Stimulated activated CD8-positive, alpha-beta memory T cell treated with anti-CD3 and anti-CD28 coated beads, Interleukin-2, amount 100 ng/mL, for 48 hours (primary cell): Measurements from ENCODE around the gene RAB20.
"Not testable (repeated sequence)": the region's sequence is repeated elsewhere in the genome, so short reads cannot be mapped to it uniquely, and the experiment has no call there.

Experiments
- DNase-seq, 2 donors: peaks; one replicate each; pipeline ENCODE4 v3.0.0-alpha.2; 2020; ENCODE audit warnings: low read depth in 2 of 2

RAB20 gene

DNA sequence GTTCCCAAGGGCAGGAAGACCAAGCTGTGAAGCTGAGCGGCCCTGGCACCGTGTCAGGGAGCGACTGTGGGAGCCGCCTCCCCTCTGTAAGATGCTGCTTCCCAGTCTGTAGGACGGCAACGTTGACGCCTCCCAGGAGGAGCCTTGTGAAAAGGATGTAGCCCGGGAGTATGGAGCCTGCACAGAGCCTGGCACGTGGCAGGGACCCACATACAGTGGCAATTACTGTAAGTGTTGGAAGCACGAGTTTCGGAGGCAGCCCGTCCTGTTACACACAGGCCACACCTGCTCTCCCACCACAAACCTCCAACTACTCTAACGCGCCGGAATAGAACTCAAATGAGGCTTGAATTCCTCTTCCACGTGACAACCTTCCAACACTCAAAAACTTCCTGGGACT is 6.6 kb downstream of the RAB20 start:
- no peak for DNase-seq

DNA sequence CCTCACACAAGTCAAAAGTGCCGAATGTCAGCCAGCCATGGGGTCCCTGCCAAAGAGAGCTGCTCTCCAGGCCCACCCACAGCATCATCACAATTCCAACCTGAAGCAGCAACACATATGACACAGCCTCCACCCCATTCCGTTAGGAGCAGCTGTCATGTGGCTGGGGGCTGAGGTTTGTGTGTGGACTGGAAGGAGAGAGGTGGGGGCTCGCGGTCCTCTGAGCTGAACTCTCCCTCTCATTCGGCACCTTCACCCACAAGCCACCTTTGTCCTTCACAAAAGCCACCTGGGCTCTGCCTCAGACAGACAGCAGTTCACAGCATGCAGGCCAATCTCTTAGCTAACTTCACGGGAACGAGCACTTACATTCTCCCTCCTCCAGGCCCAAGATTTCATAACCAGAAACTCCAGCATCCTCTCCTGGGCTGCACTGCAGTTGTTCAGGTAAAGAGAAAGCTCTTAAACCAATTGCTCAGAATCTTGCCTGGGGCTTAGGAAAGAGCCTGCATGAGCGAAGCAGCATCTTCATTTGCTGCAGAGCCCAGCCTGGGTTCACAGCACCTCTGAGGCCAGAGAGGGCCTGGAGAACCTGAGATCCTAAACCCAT is 7.2 kb downstream of the RAB20 start:
- no peak for DNase-seq

DNA sequence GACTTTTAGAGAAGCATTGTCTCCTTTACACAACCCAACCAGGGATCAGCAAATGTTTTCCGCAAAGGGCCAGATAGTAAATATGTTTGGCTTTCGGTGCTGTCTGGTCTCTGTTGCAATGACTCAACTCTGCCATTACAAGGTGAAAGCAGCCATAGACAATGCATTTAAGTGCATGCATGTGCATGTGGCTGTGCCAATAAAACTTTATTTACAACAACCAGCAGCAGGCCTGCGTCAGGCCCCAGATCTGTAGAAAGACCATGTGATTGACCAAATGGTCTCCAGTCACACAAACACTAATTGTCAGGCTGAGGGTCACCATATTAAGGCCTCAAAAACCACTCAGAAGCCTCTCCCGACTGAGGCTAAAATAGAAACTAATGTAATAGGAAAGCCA is 8.1 kb downstream of the RAB20 start:
- no peak for DNase-seq

GRCh38 chr13:110552767-110553166 is 8.8 kb downstream of the RAB20 start:
- no peak for DNase-seq

DNA sequence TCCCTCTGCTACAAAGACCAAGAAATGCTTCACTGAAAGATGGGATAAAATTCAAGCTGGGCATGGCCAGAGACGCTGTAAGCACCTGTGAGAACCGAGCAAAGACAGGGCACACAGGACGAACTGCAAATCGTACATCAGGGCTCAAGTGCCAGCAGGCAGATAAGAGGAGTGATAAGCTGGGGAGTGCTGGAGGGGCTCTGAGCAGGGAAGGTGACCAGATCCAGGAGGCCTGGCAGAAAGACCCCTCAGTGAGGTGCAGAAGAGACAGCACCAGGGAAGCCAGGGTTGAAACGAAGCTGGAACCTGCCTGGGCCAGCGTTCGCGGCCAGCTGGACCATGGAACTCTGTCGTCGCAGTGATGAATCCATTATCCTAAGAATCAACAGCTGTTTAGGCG is 10.2 kb downstream of the RAB20 start:
- no peak for DNase-seq

DNA sequence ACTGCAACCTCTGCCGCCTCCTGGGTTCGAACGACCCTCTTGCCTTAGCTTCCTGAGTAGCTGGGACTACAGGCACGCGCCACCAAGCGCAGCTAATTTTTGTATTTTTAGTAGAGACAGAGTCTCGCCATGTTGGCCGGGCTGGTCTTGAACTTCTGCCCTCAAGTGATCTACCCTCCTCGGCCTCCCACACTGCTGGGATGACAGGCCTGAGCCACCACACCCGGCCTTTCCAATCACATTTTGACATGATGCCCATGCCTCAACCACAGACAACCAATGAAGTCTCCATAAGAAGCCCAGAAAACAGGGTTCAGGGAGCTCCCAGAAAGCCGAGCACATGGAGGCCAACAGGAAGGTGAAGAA is 11.7 kb downstream of the RAB20 start:
- DNase-seq: no peak

- DNase-seq: no peak
Measured at GRCh38 chr13:110548891-110549794, 12.4 kb downstream of the RAB20 start.

GRCh38 chr13:110546926-110547325 is 14.6 kb downstream of the RAB20 start:
- DNase-seq: no peak

DNA sequence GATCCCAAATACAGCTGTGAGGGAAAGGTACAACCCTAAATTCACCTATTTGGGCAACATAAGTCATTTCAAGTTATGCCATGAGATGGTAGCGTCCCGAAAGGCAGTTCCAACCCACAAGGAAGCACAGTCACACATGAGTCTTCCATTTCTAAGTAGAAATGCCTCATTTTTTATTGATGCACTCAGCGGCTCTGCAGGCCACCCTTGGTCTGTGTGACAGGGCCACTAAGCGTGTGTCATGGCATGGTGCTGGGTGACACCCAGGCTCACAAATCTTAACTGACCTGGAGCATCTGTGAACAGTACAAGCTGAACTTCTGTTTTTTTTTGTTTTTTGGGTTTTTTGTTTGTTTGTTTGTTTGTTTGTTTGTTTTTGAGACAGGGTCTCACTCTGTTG is 15.1 kb downstream of the RAB20 start:
- DNase-seq: no peak

GRCh38 chr13:110542169-110542796 is 19.2 kb downstream of the RAB20 start:
- no peak for DNase-seq

GRCh38 chr13:110541526-110541920 is 20.0 kb downstream of the RAB20 start:
- no peak for DNase-seq

DNA sequence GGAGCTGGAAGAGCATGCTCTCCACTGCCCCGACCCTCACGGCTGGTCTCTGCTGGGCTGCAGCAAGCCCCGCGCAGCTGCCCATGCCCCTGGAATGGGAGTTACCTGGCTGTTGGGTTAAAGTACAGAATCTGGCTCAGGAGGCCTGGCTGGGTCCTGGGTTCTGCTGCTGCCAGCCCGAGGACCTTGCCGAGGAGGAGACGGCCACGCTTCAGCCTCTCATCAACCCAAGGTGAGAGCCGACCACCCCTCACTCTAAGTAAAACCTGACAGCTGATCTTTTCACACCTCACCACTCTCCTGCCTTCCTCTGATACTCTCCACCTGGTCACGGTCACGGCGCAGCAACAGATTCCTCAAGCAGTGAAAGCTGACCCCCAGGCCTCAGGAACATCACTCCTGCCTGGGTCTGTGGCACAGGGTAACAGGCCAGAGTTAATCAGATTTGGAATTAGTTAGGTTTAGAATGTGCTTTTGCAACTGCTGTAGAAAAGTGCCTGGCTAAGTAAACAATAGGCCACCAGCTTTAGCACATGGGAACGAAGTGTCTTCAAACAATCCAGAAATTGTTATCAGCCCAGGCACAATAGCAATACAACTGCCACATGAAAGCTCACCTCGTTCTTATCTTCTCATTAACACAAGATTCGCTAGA is 20.5 kb downstream of the RAB20 start:
- no peak for DNase-seq

DNA sequence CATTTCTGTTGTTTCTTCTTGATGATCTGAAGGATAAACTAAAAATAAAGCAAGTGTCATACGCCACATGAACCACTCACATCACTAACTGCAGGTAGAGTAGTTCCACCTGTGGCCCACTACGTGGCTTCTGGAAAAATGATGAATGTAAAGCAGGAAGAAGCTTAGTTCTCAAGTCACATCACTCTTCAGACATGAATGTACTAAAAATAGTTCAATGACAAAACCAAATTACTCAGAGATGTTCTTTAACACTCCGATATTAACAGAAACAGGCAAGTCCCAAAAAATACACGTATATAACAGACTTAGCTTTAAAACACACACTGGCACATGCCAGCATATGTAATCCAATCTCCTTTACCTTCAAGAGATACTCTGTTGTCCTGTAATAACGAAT is 21.6 kb downstream of the RAB20 start:
- no peak for DNase-seq

DNA sequence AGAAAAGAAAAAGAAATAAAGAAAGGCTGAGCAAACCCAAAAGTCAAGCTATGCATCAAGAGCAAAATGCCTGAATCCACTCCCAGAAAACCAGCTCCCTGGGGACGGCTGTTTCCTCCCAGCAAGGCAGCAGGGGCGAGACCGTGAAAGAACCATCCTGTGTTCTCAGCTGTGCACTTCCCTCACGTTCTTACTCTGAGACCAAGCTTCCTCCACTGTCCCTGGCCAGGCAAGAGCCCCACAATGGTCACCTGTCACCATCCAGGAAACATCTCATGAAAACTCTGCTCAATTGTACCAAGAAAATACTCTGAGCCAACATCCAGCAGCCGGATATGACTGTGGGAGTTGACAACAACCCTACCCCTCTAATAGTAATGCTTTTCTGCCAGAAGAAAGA is 22.9 kb downstream of the RAB20 start:
- no peak for DNase-seq

DNA sequence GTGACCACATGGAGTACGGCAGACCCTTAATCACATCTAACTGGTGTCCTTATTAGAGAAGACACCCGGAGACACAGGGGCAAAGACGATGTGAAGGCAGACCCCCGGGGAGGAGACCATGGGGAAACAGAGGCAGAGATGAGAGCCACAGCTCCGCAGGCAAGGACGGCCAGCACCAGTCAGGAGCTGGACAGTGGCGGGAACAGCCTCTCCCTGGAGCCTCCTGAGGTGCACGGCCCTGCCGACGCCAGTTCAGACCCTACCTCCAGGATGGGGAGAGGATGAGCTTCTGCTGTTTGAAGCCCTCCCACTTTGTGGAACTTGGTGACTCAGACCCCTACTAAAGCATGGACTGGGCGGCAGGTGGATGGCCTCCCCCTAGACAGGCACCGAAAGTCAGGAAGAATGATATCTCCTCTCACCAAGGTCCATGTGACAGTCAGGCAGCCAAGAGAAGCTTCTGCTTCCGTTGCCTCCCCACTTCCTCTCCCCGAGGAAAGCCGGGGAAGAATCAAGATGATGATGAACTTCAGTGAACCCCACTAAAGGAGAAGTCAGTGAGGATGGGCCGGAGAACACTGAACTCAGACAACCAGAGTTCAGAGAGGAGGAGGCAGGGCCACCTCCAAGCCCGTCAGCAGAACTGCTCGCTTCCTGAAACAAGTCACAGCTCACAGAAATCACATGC is 25.4 kb downstream of the RAB20 start:
- no peak for DNase-seq

GRCh38 chr13:110535526-110535925 is 26.0 kb downstream of the RAB20 start:
- no peak for DNase-seq

GRCh38 chr13:110533771-110534670 is 27.5 kb downstream of the RAB20 start:
- no peak for DNase-seq

GRCh38 chr13:110532258-110532657 is 29.3 kb downstream of the RAB20 start:
- not testable (repeated sequence) for DNase-seq

GRCh38 chr13:110531671-110532083 is 29.8 kb downstream of the RAB20 start:
- DNase-seq: no peak

DNA sequence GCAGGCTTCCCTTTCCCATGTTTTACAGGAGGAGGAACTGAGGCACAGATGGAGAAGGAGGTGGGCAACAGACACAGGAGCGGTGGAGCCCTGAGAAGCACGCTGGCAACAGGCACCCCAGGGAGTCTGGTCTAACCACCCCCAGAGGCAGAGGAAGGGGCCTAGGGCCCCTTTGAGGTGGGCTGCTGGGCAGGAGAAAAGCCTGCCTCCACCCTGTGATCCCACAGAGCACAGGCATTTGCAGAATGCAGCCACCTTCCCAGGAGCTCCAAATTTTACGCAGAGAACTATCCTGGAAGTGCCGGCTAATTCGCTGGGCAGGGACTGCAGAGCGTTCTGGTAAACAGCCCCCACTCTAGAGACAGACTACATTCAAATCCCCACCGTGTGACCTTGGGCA is 30.4 kb downstream of the RAB20 start:
- DNase-seq: no peak
